NCI-H748 (cell line): ENCODE measurements around the gene NRTN.
"Not testable (repeated sequence)": the region's sequence is repeated elsewhere in the genome, so short reads cannot be mapped to it uniquely, and the experiment has no call there.

Experiments used
- DNase-seq: peaks from one replicate; lab custom pipeline; 2025; ENCODE audit not compliant: unreplicated experiment; lab: John Stamatoyannopoulos, UW

NRTN gene

GRCh38 chr19:5832527-5833216, 27.8 kb downstream of the NRTN start:
- no peak for DNase-seq

GRCh38 chr19:5837761-5838352, 33.0 kb downstream of the NRTN start:
- DNase-seq: no peak

DNA sequence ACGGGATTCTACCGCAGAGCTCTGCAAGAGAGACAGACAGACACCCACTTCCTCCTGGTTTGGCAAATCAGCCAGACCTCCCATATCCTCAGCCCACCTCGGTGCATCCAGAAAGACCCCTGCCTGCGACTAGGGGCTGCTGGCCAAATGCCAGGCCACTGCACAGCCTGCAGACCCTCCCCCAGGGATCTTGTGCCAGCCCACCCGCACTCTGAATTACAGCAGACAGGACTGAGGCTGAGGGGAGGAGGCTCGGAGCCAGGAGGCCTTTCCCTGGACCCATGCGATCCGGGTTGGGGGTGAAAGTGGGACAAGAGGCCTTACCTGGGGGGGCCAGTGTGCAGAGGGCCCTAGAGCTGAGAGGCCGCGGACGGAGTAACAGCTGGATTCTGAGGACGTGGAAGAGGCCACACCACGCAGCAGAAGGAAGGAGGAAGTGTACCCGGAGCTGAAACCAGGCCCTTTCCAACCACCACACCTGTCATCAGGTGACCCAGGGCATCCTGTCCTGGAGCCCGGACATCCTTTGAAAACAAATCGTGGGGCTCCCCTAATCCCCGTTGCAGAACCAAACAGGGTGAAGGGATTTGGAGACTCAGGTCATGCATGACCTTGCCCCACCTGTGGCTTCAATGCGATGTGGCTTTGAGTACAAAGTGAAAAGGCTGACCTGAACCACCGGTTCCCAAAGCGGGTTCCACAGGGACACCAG, 33.6 kb downstream of the NRTN start:
- no peak for DNase-seq

DNA sequence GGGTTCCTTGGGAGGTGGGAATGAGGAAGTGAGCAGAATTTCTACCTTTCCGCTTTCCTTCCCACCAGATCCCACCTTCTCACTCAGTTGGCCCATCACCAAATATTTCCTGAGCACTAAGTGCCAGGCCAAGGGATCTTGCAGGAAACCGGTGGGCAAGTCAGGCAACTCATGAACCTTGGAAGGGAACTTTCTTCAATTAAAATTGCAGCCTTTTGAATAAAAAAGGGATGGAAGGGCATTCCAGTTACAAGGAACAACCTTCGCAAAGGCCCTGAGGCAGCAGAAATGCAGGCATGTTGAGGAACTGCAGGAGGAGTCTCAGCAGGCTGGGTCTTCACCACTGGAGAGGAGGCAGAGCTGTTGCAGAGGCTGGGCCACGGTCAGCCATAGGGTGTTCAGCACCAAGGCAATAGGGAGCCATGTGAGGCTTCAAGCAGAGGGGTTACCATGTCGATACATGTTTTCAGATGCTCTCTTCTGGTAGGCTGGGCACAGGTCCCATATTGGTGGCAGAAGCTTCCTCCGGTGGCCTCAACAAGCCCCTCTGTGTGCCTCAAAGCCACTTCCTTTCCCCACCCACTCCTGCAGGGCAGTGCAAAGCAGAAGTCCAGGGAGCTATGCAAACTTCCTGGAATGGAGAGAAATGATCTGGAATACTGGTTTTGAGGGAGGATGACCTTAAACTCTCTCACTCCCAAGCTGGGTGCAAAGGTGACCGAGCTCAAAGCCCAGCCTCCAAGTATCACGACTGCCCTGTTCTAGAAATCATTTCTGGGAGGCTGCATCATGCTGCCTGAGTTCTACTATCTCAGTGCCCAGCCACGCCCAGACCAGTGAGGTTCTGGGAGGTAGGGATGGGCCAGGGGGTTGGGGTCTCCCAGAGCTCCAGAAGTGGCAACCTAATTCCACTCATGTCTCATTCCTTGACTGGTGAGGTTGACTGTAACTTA, 34.5 kb downstream of the NRTN start, which contains the start of gene FUT6:
FUT6 (minus strand) TSS at position 638 of the 953 bp plus-strand sequence. CDS start 7,135 bp downstream, outside the sequence.
- no peak for DNase-seq

DNA sequence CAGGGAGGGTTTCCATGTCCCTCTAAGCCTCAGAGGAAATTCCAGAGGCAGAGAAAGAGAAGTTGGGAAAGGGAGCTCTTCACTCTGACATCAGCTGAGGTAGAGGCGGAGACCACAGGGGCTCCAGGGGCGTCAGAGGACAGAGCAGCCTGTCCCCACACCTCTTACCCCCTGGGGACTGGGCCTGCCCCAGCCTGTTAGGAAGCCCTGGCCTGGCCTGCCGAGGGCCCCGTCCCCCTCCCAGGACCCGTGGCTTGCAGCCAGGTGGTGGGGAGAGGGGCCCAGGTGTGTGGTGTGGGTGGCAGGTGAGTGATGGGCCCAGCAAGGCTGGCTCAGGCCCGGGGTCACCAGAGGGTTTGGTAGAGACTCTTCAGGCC, 36.9 kb downstream of the NRTN start:
- not testable (repeated sequence) for DNase-seq

DNA sequence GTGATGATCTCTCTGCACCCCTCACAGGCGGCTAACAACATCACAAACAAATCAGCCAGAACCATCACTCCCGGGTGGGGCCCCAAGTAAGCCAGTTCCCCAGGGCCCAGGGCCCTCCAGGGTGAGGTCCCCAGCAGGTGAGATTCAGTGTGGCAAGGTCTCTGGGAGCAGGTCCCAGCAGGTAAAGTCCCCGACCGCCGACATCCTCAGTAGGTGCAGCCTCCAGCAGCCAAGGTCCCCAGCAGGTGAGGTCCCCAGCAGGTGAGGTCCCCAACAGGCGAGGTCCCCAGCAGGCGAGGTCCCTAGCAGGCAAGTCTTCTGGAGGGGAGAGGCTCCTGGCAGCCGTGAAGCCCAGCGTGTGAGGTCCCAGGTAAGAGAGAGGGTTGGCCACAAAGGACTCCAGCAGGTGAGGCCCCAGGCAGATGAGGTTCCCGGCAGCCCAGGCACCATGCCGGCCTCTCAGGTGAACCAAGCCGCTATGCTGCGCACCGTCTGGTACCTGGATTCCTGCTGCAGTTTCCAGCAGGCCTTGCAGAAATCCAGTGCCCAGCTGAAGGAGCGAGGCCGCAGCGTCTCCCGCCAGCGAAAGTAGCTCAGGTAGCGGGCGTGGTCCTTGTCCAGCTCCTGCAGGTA, 38.5 kb downstream of the NRTN start:
- DNase-seq: no peak

DNA sequence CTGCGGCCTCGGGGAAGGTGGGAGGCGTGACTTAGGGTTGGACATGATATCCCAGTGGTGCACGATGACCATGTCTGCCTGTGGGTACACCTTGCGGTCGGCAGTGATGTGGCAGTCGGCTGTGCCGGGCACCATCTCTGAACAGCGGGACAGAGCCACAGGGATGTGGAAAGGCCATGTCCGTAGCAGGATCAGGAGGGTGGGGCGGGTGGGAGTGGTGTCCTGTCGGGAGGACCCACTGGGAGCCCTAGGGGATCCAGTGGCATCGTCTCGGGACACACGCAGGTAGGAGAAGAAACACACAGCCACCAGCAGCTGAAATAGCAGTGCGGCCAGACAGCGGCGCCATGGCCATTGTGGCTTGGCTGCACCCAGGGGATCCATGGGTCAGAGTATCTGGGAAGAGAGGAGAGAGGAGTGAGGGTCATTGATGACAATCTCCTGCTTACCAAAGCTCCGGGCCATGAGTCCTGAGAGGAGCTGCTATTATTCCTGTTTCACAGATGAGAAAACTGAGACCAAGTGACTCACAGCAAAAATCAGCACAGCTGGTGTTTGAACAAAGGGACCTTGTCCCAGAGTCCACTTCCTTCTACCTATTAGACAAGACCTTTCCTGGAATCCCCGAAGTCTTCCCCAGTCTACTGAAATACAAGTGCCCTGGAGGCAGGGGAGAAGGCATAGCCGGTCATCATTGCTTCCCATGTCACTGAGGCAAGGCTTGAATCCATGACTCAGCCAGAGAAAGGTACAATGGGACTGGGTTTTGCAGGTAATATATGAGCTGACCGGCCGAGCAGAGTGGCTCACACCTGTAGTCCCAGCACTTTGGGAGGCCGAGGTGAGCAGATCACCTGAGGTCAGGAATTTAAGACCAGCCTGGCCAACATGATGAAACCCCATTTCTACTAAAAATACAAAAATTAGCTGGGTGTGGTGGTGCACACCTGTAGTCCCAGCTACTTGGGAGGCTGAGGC, 39.9 kb downstream of the NRTN start:
- no peak for DNase-seq

DNA sequence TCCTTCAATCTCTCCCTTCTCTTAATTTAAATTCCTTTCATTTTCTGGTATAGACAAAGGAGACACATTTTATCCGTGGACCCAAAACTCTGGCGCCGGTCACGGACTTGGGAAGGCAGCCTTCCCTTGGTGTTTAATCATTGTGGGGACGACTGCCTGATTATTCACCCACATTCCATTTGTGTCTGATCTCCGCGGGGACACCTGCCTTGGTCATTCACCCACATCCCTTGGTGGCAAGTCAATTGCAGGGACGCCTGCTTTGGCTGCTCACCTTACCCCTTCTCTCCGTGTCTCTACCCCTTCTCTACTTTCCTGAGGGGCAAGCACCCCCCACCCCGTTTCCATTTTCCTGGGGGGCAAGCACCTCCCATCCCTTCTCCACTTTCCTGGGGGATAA, 43.0 kb downstream of the NRTN start:
- DNase-seq: not testable (repeated sequence)

- DNase-seq: not testable (repeated sequence)
Measured at GRCh38 chr19:5848621-5849020, 43.8 kb downstream of the NRTN start.

DNA sequence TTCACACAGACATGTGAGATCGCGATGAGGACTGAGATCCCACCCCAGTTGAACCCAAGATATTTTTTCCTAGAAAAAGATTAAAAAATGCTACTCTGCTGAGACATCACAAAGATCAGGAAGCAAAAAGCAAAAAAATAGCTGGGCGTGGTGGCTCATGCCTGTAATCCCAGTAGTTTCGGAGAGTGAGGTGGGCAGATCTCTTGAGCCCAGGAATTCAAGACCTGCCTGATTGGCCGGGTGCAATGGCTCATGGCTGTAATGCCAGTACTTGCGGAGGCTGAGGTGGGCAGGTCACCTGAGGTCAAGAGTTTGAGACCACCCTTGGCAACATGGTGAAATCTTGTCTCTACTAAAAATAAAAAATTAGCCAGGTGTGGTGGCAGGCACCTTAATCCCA, 45.3 kb downstream of the NRTN start:
- no peak for DNase-seq

DNA sequence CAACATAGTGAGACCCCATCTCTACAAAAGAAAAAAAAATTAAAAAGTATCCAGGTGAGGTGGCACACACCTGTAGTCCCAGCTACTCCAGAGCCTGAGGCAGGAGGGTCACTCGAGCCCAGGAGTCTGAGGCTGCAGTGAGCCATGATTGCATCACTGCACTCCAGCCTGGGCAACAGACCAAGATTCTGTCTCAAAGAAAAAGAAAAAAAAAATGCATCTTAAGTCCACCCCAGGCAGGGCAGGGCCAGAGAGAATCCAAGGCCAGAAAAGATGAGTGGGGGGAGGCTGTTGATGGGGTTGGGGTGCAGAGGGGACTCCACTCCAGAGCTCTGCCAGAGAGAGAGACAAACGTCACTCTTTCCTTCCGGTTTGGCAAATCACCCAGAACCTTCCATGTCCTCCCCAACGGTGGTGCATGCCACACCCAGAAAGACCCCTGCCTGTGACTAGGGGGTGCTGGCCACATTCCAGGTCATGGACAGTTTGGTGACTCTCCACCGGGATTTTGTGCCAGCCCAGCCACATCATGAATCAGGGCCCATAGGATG, 46.0 kb downstream of the NRTN start:
- DNase-seq: no peak

DNA sequence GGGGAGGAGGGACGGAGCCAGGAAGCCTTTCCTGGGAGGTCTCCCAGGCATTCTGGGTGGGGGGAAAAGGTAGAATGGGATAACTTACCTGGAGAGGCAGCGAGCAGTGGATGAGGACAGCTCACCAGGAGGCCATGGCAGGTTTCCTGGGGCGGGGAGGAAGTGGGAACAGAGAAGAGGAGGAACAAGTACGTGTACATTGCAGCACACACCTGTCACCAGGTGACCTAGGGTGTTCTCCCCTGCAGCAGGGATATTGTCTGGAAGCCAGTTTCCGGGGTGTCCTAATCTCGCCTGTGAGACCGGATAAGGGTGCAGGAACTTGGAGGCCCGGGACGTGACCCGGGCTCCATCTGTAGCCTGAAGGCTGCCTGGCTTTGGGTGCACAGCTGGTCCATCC, 46.4 kb downstream of the NRTN start, which contains the start of gene FUT3:
FUT3 (minus strand) TSS at position 148 of the 400 bp plus-strand sequence.
- DNase-seq: no peak

- DNase-seq: not testable (repeated sequence)
Measured at GRCh38 chr19:5854121-5854520, 49.3 kb downstream of the NRTN start.

DNA sequence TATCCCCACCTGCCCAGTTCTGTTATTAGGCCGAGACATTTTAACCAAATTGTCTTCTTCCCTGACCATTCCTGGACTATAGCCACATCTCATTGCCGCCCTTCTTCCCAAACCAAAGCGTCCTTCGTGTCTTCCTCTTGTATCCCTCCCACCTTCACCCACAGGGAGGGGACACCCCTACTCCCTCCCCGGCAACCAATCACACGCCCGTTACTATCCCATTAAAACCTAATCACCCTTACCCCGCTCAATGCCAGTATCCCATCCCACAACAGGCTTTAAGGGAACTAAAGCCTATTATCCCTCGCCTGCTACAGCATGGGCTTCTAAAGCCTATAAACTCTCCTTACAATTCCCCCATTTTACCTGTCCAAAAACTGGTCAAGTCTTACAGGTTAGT, 50.3 kb downstream of the NRTN start:
- DNase-seq: not testable (repeated sequence)

DNA sequence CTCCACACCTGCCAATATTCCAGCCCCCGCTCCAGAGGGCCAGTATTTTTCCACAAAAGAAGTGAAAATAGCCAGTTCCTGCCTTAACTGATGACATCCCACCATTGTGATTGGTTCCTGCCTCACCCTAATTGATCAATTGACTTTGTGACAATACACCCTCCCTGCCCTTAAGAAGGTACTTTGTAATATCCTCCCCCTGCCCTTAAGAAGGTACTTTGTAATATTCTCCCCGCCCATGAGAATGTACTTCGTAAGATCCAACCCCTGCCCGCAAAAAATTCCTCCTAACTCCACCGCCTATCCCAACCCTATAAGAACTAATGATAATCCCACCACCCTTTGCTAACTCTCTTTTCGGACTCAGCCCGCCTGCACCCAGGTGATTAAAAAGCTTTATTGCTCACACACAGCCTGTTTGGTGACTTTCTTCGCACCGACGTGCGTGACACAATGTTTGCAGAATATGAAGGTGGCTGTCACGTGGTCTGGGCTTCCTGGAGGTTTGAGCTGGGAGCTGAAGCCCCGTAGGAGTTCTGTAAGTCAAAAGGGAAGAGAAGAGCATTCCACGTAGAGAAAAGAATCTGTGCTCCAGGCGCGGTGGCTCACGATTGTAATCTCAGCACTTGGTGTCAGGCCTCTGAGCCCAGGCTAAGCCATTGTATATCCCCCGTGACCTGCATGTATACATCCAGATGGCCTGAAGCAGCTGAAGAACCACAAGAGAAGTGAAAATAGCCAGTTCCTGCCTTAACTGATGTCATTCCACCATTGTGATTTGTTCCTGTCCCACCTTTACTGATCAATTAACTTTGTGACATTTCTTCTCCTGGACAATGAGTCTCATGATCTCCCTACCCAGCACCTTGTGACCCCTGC, 52.6 kb downstream of the NRTN start:
- no peak for DNase-seq

DNA sequence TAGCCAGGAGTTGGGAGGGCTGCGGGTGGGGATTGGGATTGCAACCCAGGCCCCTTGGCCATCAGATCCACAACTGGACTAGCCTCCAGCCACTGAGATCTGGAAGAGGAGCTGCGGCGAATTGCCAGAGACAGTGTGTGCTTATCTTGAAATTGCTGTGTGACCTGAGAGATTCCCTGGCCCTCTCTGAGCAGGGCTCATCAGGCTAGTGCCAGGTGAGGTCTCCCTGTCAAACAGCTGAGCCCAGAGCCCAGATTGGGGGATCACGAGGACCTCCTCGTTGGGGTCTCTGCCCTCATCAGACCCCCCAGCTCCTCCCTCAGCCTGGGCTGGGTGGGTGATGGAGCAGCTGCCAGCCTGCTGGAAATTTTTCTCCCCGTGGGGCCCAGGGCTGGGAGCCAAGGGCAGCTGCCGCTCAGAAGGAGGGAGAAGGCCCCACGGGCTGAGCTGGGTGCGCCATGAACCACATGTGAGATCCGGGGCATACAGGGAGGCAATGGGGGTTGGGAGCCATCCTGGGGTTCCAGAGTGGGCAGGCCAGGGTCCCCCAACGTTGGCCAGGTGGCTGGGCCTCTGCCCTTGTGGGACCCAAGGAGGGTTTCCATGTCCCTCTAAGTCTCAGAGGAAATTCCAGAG, 58.3 kb downstream of the NRTN start:
- no peak for DNase-seq

DNA sequence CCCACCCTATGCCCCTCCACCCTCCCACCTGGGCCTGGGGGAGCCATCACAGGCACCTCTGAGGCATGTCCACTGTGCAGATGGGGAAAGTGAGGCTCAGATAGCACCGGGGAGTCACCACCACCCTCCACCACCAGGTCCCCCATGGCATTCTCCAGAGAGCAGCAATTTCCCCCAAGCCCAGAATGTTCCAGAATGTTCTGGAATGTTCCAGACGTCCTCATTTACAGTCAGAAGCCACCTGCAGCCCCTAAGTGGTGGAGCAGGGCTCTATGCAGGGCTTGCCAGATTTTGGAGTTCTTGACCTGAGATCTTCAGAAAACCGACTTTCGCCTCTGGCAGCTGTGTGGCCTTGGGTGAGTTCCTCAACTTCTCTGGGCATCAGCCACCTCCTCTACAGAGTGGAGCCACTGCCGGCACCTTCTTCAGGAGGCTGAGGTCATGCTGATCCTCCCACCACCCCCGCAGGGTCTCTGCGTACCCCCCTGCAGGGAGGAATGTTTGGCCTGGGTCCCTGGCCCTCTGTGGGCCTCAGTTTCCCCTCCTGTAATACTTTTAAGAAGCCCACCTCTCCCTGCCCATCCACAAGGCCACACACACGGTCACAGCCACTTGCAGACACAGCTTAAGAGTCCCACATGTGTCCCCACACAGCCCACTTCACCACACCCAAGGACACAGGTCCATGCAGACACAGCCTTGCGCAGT, 59.3 kb downstream of the NRTN start:
- DNase-seq: no peak
